GM08714 (cell line): Measurements from ENCODE around the gene TM2D1.
"Not testable (repeated sequence)": the region's sequence is repeated elsewhere in the genome, so short reads cannot be mapped to it uniquely, and the experiment has no call there.

Source experiments
- H3K4me3 ChIP-seq: fragments of 200-500 bp; sonication (Bioruptor generic); 2 replicates; pipeline ENCODE4 v1.5.1; 2014; ENCODE audit warnings: mild to moderate bottlenecking, low read length, inconsistent platforms
- ZNF274 ChIP-seq: IDR thresholded peaks from 2 replicates; pipeline ENCODE4 v1.6.1; 2012; ENCODE audit warnings: mild to moderate bottlenecking, low read depth, low read length

Gene TM2D1

GRCh38 chr1:61692155-61692800, 32.7 kb downstream of the TM2D1 start:
- H3K4me3 ChIP-seq: no peak overlapping the region
- TF ChIP-seq ZNF274: no peak

DNA sequence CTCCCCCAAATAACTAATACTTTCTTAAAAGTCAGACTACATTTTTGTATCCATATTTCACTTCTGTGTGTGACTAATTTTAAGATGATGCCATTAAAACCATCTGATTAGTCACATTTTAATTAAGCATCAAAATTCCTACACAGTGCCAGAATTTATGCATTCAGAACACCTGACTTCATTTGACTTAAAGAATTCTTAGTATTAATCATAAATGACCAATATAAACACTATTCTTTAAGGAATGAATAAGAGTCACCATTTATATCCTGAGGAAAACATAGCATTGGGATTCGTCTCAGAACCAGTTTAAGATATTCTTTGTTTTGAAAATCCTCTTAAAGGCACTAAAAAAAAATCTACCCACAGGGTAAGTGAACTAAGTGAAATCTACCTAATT, 37.0 kb downstream of the TM2D1 start:
- no peak overlapping the region for H3K4me3 ChIP-seq
- no peak for TF ChIP-seq ZNF274

DNA sequence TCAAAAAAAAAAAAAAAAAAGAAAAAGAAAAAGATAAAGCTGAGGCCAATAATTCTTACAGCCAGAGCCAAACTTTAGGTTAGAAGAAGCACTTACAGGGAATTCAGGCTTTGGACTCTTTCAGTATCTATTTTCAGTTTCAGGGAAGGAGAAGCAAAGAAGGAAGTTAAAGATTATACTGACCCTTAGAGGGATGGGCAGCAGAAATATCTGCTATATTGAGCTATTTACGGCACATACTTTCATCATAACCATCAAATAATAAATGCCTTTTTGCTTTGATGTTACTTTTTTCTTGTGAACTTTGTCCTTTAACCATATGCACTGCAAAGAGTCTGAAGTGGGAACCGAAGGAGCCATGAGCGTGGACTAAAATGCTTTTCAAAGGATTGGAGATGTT, 42.0 kb downstream of the TM2D1 start:
- no peak for TF ChIP-seq ZNF274
- H3K4me3 ChIP-seq: no peak overlapping the region

DNA sequence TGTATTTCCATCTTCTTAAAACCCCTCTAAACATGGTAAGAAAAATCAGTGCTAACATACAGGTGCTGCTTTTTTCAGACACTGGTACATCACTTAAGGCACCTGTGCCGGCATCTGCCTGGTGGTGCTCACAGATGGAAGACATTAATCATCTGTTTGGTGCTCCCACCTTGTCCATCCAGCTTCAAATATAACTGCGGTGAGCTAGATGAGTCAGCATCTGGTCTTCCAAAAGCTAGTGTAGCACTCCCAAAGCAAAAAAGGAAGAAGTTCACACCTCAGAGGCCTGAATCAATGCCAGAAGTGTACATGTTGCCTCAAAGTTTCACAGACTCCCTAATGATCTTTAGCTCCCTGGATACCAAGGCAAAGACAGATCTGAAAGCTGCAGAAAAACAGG, 44.4 kb downstream of the TM2D1 start:
- no peak for TF ChIP-seq ZNF274

DNA sequence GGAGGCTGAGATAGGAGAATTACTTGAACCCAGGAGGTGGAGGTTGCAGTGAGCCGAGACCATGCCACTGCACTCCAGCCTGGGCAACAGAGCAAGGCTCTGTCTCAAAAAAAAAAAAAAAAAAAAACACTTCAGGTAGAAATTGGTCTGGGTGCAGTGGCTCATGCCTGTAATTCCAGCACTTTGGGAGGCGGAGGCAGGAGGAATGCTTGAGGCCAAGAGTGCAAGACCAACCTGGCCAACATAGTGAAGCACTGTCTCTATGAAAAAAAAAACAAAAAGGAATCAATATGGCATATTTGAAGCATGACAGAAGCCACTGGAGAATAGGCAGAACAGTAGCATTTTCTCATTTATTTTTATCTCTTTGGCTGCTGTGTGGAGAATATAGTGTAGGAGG, 48.1 kb downstream of the TM2D1 start:
- H3K4me3 ChIP-seq: not testable (repeated sequence)

More for the DNA sequence above, 44.4 kb downstream of the TM2D1 start:
- no peak overlapping the region for H3K4me3 ChIP-seq

- no peak for TF ChIP-seq ZNF274
- H3K4me3 ChIP-seq: no peak overlapping the region
Observed at GRCh38 chr1:61674221-61674620, 50.7 kb downstream of the TM2D1 start.

GRCh38 chr1:61672376-61672775, 52.6 kb downstream of the TM2D1 start:
- TF ChIP-seq ZNF274: no peak
- no peak overlapping the region for H3K4me3 ChIP-seq

GRCh38 chr1:61670445-61670844, 54.5 kb downstream of the TM2D1 start:
- TF ChIP-seq ZNF274: no peak
- no peak overlapping the region for H3K4me3 ChIP-seq

DNA sequence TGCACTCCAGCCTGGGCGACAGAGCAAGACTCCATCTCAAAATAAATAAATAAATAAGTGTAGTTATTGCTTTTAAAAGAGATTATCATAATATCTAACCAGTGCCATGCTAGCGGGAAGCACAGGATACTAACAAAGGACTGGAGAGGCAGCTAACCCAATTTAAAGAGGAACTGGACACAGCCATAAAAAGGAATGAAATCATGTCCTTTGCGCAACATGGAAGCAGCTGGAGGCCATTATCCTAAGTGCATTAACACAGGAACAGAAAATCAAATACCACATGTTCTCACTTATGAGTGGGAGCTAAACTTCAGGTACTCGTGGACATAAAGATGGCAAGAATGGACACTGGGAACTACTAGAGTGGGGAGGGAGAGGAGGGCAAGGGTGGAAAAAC, 54.9 kb downstream of the TM2D1 start:
- no peak for TF ChIP-seq ZNF274
- H3K4me3 ChIP-seq: no peak overlapping the region

DNA sequence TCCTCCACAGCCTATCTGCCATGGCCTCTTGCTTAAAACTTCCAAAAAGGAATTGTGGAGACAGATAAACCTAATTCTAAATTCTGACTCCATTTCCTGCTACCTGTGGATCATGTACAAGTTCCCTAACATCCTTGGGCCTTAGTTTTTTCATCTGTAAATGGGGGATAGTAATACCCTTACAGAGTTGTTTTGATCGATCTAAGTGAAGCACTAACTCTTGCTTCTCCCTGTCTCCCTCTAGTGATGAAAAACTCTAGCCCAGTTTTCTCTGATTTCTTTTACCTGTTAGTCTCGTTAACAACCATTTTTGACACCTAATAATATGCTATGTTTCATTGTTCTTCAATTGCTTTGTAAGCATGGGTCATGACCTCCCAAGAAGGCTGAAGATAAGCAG, 65.9 kb downstream of the TM2D1 start:
- no peak overlapping the region for H3K4me3 ChIP-seq
- TF ChIP-seq ZNF274: no peak

GRCh38 chr1:61655453-61655852, 69.5 kb downstream of the TM2D1 start:
- no peak overlapping the region for H3K4me3 ChIP-seq
- TF ChIP-seq ZNF274: no peak

DNA sequence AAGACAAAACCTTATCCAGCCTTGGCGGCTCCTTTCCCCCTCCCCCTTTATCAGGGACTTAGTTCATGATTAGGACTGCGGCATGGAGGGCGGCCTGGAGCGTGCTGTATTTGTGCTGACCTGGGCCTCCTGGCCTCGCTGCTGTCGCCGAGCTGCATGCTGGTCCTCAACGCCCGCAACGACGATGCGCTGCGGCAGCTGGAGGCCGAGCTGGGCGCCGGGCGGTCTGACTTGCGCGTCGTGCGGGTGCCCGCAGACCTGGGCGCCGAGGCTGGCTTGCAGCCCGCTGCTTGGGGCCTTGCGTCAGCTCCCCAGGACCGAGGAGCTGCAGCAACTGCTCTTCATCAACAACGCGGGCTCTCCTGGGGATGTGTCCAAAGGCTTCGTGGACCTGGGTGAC, 70.9 kb downstream of the TM2D1 start:
- no peak for TF ChIP-seq ZNF274
- no peak overlapping the region for H3K4me3 ChIP-seq

- H3K4me3 ChIP-seq: no peak overlapping the region
- TF ChIP-seq ZNF274: no peak
Observed at GRCh38 chr1:61648983-61649742, 75.8 kb downstream of the TM2D1 start.

DNA sequence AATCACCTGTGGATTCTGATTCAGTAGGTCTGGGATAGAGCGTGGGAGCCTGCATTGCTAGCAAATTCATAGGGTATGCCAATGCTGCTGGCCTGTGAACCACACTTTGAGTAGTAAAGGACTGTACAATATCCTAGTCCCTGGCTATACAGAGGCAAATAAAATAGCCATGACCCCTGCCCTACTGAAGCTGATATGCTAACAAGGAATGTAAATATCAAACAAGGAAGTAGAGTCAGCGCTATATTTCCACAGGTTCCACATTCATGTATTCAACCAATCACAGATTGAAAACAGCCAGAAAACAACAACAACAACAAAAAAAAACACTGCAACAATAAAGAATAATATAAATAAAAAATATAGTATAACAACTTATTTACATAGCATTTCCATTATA, 77.8 kb downstream of the TM2D1 start:
- no peak overlapping the region for H3K4me3 ChIP-seq
- no peak for TF ChIP-seq ZNF274

DNA sequence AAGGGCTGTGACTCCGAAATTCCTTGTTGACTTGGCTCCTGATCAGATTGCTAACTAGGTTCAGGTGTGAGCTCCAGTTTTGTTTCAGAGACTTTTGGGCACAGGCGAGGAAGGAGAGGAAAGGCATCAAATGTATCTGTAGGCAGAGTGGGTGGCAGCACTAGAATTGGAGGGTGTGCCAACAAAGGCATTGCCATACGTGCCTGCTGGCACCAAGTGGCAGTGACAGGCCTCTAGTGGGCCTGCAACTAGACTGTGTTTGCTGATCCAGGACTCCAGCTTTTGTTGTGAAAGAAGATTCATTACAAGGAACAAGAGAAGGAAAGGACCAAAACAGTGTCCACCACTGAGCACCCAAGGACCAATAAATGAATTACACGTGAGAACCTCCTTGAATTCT, 79.5 kb downstream of the TM2D1 start:
- TF ChIP-seq ZNF274: no peak
- no peak overlapping the region for H3K4me3 ChIP-seq

DNA sequence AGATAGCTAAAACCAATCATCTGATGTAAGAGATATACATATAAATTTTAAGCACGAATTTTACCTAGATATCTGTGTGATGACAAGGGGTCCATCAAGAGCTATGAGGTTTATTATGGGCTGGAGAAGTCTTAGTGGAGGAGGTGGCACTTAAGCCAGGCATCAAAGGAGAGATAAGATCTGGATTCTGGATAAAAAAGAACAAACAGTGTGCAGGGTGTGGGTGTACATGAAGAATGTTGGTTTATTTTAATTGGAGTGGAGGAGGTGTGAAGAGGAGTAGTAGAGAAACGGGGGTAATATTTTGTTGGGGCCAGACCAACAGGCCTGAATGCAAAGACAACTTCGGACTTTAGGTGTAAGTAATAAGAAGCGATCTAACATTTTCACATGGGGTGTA, 80.6 kb downstream of the TM2D1 start:
- TF ChIP-seq ZNF274: no peak
- no peak overlapping the region for H3K4me3 ChIP-seq
